Endothelial cell of umbilical vein (primary cell): ENCODE data around the gene ARPC1A.

Source experiments
- EZH2 ChIP-seq: IDR thresholded peaks from 2 replicates; pipeline ENCODE4 v1.6.1; 2012; ENCODE audit warnings: borderline replicate concordance, low read depth, mild to moderate bottlenecking, moderate library complexity, low read length, inconsistent platforms; ENCODE audit not compliant: severe bottlenecking
- POLR2A ChIP-seq: IDR thresholded peaks from 2 replicates; pipeline ENCODE4 v1.6.1; 2012; ENCODE audit warnings: low read depth, mild to moderate bottlenecking, control low read depth, low read length
- TF ChIP-seq, protein P1 (sequence below), 2 donors: IDR thresholded peaks; 1 replicate in 1 of 2; 2 replicates in 1 of 2; pipeline ENCODE4 v1.5.1; 2011; ENCODE audit warnings: low read length in 2 of 2, mild to moderate bottlenecking in 2 of 2, moderate library complexity in 2 of 2, control low read depth in 1 of 2, inconsistent platforms in 1 of 2, low read depth in 1 of 2; ENCODE audit not compliant: insufficient read depth in 1 of 2; ENCODE audit errors: extremely low read depth in 1 of 2
- TF ChIP-seq, protein P2 (sequence below): IDR thresholded peaks from 2 replicates; pipeline ENCODE4 v1.6.1; 2011; ENCODE audit not compliant: insufficient read depth, insufficient read length

- TF ChIP-seq POLR2A, result no peak
- TF ChIP-seq EZH2, result no peak
- TF ChIP-seq, protein P1, sequence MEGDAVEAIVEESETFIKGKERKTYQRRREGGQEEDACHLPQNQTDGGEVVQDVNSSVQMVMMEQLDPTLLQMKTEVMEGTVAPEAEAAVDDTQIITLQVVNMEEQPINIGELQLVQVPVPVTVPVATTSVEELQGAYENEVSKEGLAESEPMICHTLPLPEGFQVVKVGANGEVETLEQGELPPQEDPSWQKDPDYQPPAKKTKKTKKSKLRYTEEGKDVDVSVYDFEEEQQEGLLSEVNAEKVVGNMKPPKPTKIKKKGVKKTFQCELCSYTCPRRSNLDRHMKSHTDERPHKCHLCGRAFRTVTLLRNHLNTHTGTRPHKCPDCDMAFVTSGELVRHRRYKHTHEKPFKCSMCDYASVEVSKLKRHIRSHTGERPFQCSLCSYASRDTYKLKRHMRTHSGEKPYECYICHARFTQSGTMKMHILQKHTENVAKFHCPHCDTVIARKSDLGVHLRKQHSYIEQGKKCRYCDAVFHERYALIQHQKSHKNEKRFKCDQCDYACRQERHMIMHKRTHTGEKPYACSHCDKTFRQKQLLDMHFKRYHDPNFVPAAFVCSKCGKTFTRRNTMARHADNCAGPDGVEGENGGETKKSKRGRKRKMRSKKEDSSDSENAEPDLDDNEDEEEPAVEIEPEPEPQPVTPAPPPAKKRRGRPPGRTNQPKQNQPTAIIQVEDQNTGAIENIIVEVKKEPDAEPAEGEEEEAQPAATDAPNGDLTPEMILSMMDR (IDR thresholded peaks at IDR 0.05; ENCODE audit: extremely low read depth in 1 of 2, insufficient read depth in 1 of 2, low read depth in 1 of 2, low read length in 2 of 2), result no peak
- TF ChIP-seq, protein P2, sequence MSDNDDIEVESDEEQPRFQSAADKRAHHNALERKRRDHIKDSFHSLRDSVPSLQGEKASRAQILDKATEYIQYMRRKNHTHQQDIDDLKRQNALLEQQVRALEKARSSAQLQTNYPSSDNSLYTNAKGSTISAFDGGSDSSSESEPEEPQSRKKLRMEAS, result no peak
Observed at GRCh38 chr7:99313204-99313573, 12.5 kb upstream of the ARPC1A start.
